NCI-H748 (cell line): Measurements from ENCODE around the gene PRDM16.

Source experiments
- DNase-seq: peaks from one replicate; lab custom pipeline; 2025; ENCODE audit not compliant: unreplicated experiment; lab: John Stamatoyannopoulos, UW

PRDM16 gene

GRCh38 chr1:3120994-3121393, 52.0 kb downstream of the PRDM16 start:
- DNase-seq = no peak

GRCh38 chr1:3121401-3122210, 52.6 kb downstream of the PRDM16 start:
- no peak for DNase-seq

GRCh38 chr1:3122311-3122710, 53.3 kb downstream of the PRDM16 start:
- no peak for DNase-seq

- no peak for DNase-seq
These were observed 55.2 kb downstream of the PRDM16 start for GRCh38 chr1:3124246-3124645.

GRCh38 chr1:3125078-3125477, 56.1 kb downstream of the PRDM16 start:
- DNase-seq = no peak

GRCh38 chr1:3125546-3126368, 56.8 kb downstream of the PRDM16 start:
- DNase-seq = no peak

GRCh38 chr1:3126756-3127678, 58.0 kb downstream of the PRDM16 start:
- DNase-seq = no peak

- no peak for DNase-seq
These were observed 58.7 kb downstream of the PRDM16 start for GRCh38 chr1:3127738-3128137.

GRCh38 chr1:3128431-3129132, 59.6 kb downstream of the PRDM16 start:
- no peak for DNase-seq

GRCh38 chr1:3129133-3129490, 60.1 kb downstream of the PRDM16 start:
- no peak for DNase-seq

GRCh38 chr1:3130268-3130667, 61.3 kb downstream of the PRDM16 start:
- DNase-seq = no peak

GRCh38 chr1:3132660-3133059, 63.7 kb downstream of the PRDM16 start:
- DNase-seq = peak; percentile 2

GRCh38 chr1:3133686-3134085, 64.7 kb downstream of the PRDM16 start:
- peak; percentile 10 for DNase-seq

GRCh38 chr1:3134381-3135072, 65.5 kb downstream of the PRDM16 start:
- no peak for DNase-seq

GRCh38 chr1:3135073-3135702, 66.2 kb downstream of the PRDM16 start:
- DNase-seq = peak; percentile 87

GRCh38 chr1:3135744-3136455, 66.9 kb downstream of the PRDM16 start:
- peak; percentile 87 for DNase-seq

GRCh38 chr1:3136532-3136931, 67.5 kb downstream of the PRDM16 start:
- no peak for DNase-seq

GRCh38 chr1:3137111-3138100, 68.4 kb downstream of the PRDM16 start:
- no peak for DNase-seq
